ENCODE measurements around the gene C19orf85. TPM values are rescaled to one million over a fixed set of nuclear protein-coding genes. Genes with fewer than 3 reads are reported as not detected.
"Not testable (repeated sequence)": the region's sequence is repeated elsewhere in the genome, so short reads cannot be mapped to it uniquely, and the experiment has no call there.

Gene C19orf85
- total and polyA plus RNA-seq, 9 donors: not detected

DNA sequence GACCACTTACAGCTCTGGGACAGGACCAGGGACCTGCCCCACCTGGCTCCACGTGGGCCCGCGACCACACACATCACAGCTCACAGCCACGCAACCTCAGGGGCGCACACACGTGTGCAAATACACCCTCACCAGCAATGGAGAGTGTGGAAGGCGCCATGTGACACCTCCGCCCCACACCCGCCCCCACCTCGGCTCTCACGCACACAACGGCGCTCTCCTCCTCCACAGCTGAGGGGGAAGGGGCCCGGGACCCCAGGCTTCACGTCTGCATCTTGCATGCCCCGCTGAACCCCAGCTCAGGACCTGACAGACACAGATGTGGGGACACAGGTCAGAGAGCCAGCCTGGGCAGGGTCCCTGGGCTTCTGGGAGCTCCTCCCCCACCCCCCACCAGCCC lies 15.1 kb downstream of the C19orf85 start:
- 21 to 30% (median 28%) methylated on average over 16 of the region's 16 CpGs for WGBS, 3 donors
- Histone ChIP-seq H3K4me3 (no peak overlapping the region), H3K27ac (no peak overlapping the region), H3K36me3 (no peaks in the 10 kb centered on the region), H3K27me3 (no peaks in the 10 kb centered on the region), H3K4me1 (ENCODE audit: insufficient read depth) (peaks cover 7% of the 10 kb centered on the region), H3K9me3 (no peaks in the 10 kb centered on the region)
- no peak for DNase-seq
- TF ChIP-seq POLR2A (IDR thresholded peaks at IDR 0.05) (no peak), EP300 (IDR thresholded peaks at IDR 0.05) (no peak)
- TF ChIP-seq, protein P1, sequence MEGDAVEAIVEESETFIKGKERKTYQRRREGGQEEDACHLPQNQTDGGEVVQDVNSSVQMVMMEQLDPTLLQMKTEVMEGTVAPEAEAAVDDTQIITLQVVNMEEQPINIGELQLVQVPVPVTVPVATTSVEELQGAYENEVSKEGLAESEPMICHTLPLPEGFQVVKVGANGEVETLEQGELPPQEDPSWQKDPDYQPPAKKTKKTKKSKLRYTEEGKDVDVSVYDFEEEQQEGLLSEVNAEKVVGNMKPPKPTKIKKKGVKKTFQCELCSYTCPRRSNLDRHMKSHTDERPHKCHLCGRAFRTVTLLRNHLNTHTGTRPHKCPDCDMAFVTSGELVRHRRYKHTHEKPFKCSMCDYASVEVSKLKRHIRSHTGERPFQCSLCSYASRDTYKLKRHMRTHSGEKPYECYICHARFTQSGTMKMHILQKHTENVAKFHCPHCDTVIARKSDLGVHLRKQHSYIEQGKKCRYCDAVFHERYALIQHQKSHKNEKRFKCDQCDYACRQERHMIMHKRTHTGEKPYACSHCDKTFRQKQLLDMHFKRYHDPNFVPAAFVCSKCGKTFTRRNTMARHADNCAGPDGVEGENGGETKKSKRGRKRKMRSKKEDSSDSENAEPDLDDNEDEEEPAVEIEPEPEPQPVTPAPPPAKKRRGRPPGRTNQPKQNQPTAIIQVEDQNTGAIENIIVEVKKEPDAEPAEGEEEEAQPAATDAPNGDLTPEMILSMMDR (IDR thresholded peaks at IDR 0.05): no peak
- intact Hi-C loops (cut with DNase I): no loop called here

DNA sequence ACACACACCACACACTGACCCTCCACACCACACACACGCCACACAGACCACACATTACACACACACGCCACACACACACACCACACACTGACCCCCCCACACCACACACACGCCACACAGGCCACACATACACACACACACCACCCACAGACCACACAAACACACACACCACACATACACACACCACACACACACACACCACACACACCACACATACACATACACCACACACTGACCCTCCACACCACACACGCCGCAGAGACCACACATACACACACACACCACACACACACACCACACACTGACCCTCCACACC lies 16.4 kb downstream of the C19orf85 start:
- WGBS, 3 donors: 74 to 82% (median 76%) methylated on average over 5 of the region's 5 CpGs
- H3K27ac ChIP-seq; H3K9me3 ChIP-seq; H3K4me1 ChIP-seq (ENCODE audit: insufficient read depth); H3K4me3 ChIP-seq; DNase-seq; intact Hi-C loops (cut with DNase I); H3K36me3 ChIP-seq; H3K27me3 ChIP-seq: not testable (repeated sequence)

DNA sequence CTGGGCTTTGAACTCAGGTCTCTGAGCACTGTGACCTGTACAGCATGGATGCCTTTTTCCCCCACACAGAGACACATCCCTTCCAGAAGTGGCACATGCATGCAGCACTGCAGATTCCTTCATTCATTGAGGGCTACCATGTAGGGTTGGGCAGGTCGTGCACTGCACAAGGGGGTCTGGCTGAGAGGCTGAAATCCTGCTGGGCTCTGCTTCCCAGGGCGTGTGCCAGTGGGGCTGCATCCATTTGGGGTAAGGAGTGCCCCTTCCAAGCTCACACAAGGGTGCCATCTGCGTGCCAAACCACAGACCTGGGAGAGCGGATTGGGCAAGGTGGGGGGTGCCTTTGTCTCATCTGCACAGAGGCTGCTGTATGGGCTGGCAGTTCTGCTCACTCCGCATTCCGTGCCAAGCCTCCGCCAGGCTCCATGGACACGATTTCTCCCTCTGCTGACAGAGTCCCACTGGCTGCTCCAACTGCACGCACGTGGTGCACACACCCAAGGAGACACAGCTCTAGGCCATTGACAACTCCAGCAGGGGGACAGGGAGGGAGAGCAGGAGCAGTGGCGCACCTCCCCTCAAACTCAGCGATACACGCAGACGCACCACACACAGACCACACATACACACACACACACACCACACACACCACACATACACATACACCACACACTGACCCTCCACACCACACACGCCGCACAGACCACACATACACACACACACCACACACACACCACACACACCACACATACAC lies 17.0 kb downstream of the C19orf85 start:
- Histone ChIP-seq H3K36me3 (no peaks in the 10 kb centered on the region), H3K4me1 (ENCODE audit: insufficient read depth) (peaks cover 6% of the 10 kb centered on the region), H3K27ac (no peak overlapping the region), H3K9me3 (no peaks in the 10 kb centered on the region), H3K4me3 (no peak overlapping the region), H3K27me3 (no peaks in the 10 kb centered on the region)
- intact Hi-C loops (cut with DNase I): no loop called here
- 26 to 32% (median 26%) methylated on average over 16 of the region's 16 CpGs for WGBS, 3 donors
- no peak for DNase-seq
- TF ChIP-seq, protein P1 (IDR thresholded peaks at IDR 0.05): no peak
- TF ChIP-seq EP300 (IDR thresholded peaks at IDR 0.05): no peak
- TF ChIP-seq POLR2A (IDR thresholded peaks at IDR 0.05): no peak

DNA sequence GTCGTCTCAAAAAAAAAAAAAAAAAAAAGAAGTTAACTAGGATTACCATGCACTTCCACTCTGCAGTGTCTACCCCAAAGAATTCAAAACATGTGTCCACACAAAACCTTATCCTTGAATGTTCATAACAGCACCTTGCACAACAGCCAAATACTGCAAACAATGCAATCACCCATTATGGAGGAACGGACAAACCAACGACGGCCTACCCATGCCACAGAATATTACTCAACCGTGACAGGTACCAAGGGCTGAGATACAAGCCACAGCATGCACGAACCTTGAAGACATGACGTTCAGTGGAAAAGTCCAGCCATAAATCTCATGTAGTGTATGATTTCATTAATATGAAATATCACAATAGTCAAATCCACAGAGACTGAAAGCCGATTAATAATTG lies 18.5 kb downstream of the C19orf85 start:
- Histone ChIP-seq H3K4me1 (ENCODE audit: insufficient read depth) (no peaks in the 10 kb centered on the region), H3K9me3 (no peaks in the 10 kb centered on the region), H3K27ac (no peak overlapping the region), H3K27me3 (no peaks in the 10 kb centered on the region), H3K36me3 (no peaks in the 10 kb centered on the region), H3K4me3 (no peak overlapping the region)
- 56 to 69% (median 59%) methylated on average over 8 of the region's 8 CpGs for WGBS, 3 donors
- intact Hi-C loops (cut with DNase I): no loop called here
- no peak for TF ChIP-seq EP300 (IDR thresholded peaks at IDR 0.05)
- TF ChIP-seq, protein P1 (IDR thresholded peaks at IDR 0.05): no peak
- no peak for TF ChIP-seq POLR2A (IDR thresholded peaks at IDR 0.05)
- DNase-seq: no peak

- no peak overlapping the region for H3K4me3 ChIP-seq
- intact Hi-C loops (cut with DNase I): no loop called here
- no peaks in the 10 kb centered on the region for H3K36me3 ChIP-seq
- no peak overlapping the region for H3K27ac ChIP-seq
- 35 to 50% (median 45%) methylated on average over 11 of the region's 11 CpGs for WGBS, 3 donors
- TF ChIP-seq EP300 (IDR thresholded peaks at IDR 0.05) (no peak), POLR2A (IDR thresholded peaks at IDR 0.05) (no peak)
- TF ChIP-seq, protein P1 (IDR thresholded peaks at IDR 0.05): no peak
- H3K9me3 ChIP-seq: no peaks in the 10 kb centered on the region
- H3K4me1 ChIP-seq (ENCODE audit: insufficient read depth): no peaks in the 10 kb centered on the region
- DNase-seq: no peak
- H3K27me3 ChIP-seq: no peaks in the 10 kb centered on the region
Measured at GRCh38 chr19:55444646-55445045, 19.9 kb downstream of the C19orf85 start.

Data from ovary (tissue), 9 donors.